GM21529 (cell line): ENCODE measurements around the gene AKAP13.
"Not testable (repeated sequence)": the region's sequence is repeated elsewhere in the genome, so short reads cannot be mapped to it uniquely, and the experiment has no call there.

Experiments
- ATAC-seq: cut with Tn5 transposase; IDR thresholded peaks from one replicate; pipeline ENCODE4 v1.9.1; 2021; ENCODE audit not compliant: unreplicated experiment

AKAP13 gene

DNA sequence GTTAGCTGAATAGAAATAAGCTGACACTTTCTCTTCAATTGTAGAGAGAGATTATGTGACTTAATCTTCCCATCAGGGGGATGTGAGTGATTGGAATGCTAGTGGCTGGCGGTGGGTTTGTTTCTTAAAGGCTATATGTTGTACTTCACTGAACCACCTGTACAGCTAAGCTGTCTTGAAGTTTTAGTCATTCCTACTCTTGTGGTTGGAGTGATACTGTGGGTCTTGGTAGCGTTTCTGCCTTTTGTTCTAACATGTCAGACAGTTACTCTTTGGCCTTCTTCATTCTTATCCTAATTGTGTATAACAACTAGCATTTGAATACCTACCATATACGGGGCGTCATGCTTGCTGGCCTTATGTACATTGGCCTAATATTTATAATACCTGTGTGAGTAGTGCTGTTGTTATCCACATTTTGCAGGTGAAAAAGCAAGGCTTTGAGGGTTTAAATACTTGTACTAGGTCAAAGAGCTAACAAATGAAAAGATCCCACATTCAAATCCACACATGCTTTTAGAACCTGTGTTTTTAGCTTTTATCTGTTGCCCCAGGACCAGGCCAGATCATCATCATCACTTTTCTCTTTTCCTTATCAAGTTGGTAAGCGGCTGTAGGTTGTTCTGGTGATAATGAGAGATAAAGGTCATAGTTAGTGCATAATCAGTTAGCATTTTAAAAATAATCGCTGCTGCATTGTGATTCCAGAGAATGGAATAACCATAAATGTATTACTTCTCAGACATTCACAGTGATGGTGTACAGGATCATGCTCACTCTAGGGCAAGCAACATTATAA is 50.2 kb downstream of the AKAP13 start:
- peak; percentile 99 for ATAC-seq

DNA sequence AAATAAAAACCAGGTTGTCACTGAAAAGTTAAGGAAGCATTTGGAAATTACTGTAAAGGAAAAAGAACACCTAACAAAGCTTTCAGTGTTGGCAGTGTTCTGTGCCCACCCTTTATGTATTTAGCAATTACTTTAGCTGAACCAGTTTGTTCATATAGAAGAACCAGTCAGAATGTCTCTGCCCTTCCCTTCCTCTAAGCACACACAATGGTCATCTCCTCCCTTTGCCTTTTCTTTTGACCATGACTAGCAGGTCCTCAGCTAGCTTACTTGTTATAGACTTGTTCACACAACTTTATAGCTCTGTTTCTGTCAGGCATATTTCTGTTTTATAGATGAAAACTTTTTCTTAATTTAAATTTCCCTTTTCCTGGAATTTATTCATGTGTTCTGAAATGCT is 59.6 kb downstream of the AKAP13 start:
- ATAC-seq, result no peak

DNA sequence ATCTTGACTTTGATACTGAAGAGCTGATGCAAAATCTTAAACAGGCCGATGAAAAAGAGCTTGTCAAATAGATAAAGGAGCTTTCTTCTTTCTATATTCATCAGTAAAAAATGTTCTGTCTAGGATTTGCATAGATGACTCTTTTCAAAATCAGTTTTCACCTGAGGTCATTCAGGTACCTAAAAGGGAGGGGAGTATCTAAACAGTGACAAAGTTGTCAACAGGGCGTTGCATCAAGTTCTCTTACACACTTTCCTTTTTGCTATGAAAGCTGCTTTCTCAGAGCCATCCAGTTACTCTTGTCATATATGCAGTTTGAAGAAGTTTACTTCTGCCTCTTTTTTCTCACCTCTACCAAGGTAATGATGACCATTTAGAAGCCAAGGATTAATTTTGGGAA is 60.0 kb downstream of the AKAP13 start:
- no peak for ATAC-seq

DNA sequence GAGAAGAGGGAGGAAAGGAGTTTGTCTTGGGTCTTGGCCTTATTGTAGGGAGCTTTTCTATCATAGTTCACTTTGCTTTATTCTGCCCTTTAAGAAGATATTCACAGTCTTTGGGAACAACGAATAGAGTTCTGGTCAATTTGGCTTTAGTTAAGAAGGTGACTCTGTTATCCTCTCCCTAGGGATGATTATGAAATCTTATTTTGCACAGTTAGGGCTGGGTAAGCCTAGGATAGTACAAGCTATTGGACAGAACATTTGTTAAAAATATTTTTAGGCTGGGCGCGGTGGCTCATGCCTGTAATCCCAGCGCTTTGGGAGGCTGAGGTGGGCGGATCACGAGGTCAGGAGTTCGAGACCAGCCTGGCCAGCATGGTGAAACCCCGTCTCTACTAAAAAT is 61.5 kb downstream of the AKAP13 start:
- not testable (repeated sequence) for ATAC-seq

DNA sequence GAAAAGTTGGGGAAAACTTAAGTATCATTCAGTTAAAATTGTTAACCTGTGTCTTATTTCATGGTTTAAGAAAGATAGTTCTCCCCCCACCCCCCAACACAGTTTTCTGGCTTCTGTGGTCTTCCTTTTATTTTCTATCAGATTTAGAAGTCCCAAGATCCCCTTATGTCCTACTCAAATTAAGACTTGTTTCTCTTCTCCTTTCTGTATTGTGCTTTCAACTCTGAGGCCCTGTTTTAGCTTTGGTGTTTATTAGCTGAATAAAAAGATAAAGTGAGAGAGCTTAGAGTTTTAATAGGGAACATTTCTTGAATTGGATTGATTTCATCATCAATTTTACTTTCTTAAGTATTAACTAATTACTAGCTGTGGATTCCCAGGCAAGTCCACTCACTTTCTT is 62.6 kb downstream of the AKAP13 start:
- peak; percentile 62 for ATAC-seq

DNA sequence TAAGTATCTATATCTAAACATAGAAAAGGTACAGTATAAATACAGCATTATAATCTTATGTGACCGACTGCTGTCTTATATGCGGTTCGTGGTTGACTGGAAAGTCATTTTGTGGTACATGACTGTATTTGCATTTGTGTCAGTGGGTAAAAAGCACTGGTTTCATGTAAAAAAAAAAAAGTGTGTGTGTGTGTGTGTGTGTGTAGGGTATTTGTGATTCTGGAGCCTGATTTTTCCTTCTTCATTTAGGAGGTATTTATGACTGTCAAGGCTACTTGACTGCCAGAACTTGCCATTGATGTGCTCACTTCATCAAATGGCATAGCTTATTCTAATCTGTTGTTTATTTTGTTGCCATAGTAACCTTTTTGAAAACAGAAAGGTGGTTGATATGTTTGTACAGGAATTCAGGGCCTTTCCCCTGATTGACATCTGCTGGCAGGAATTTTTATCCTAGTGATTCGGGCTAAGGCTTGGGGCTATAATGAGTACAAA is 63.2 kb downstream of the AKAP13 start:
- peak; percentile 77 for ATAC-seq

DNA sequence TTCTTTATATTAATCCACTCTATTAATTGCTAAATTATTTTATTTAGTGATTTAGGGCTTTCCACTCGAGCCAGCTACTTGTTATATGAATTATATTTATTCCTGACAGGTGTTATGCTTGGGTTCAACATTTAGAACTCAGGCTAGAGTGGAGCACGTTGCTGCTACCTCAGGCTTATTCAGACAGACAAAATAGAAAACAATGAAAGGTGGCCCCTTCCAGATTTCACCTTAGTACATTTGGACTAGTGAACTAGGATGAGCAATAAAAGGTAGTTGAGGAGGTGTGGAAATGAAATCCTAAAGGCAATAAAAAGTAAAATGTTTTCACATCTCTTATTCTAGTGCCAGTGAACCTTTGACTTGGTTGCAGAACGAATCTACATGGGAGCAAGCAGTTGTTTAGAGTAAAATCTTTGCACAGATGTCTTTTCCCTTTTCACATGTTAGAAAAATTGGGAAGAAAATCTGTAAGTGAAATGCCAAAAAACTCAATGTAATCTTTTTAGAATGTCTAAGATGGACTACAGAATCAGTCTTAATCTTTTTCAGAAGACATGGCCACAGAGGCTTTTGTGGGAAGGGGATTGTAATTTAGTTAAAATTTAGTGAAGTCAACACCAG is 63.8 kb downstream of the AKAP13 start:
- ATAC-seq, result no peak

DNA sequence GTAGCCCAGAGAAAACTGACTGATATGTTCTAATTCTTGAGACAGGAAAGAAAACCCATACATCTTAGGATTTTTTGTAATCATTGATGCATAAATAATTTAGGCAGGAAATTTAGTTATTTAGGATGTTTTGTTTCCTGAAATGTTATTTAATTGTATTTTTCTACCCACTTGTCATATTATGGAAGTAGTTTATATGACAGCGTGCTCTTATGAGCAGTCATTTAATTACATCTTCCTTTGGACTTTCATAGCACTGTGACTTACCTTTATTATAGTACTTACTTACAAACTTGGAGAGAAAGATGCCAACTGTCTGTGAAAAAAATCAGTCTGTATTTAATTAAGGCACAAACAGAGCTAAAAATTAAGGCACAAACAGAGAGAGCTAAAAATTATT is 65.0 kb downstream of the AKAP13 start:
- ATAC-seq, result no peak

DNA sequence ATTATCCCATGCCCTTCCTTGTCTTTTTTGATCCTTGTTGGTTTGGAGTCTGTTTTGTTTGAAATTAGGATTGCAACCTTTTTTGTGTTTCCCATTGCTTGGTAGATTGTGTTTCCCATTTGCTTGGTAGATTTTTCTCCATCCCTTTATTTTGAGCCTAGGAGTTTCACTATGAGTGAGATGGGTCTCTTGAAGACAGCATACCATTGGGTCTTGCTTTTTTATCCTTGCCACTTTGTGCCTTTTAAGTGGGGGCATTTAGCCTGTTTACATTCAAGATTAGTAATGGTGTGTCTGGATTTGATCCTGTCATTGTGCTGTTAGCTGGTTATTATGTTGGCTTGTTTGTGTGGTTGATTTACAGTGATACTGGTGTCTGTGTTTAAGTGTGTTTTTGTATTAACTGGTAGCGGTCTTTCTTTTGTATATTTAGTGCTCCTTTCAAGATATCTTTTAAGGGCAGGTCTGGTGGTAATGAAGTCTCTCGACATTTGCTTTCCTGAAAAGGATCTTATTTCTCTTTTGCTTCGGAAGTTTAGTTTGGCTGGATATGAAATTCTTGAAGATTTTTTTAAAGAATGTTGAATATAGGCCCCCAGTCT is 70.8 kb downstream of the AKAP13 start:
- no peak for ATAC-seq

DNA sequence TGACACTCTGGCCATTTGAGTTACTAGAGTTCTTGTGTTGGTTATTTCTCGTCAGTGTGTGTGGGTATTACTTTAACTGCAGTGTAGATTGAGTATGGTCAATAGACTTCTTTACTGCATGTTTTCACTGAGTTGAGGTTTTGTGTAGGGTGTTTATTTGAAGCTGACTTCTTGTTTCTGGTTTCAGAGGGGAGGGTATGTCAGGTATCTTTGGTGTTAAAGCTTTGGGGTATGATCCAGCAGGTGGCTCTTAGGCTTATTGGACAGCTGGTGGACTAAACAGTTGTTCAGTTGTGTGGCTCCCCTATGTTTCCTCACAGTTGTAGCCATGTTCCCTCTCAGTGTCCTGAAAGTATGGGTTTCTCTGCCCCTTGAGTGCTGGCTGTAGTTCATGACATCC is 72.0 kb downstream of the AKAP13 start:
- ATAC-seq, result no peak

DNA sequence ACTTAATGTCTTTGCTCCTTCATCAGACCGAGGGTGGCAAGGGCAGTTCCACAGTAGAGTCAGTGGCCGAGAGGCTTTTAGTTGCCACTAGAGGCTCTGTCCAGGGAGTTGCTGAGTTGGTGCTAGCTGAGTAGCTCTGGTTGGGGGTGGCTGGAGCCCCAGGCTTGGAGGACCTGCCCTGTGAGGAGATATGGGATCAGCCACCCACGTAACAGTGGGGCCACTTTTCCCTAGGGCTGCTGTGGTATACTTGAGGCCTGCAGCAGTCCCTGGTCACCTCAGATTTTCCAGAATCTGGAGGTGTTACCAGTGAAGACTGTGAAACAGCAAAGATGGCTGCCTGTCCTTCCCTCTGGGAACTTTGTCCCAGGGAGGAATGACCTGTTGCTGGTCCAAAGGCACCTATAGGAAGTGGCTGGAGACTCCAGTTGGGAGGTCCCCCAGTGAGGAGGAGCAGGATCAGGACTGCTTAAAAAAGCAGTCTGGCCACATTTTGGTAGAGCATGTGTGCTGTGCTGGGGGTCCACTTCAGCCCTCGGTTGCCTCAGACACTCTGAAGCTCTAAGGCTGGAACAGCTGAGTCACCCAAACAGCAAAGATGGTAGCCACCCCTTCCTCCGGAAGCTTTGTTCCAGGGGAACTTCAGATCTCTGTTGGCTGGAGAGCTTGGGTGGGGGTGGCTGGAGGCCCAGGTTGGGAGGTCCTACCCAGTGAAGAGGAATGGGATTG is 72.9 kb downstream of the AKAP13 start:
- no peak for ATAC-seq

DNA sequence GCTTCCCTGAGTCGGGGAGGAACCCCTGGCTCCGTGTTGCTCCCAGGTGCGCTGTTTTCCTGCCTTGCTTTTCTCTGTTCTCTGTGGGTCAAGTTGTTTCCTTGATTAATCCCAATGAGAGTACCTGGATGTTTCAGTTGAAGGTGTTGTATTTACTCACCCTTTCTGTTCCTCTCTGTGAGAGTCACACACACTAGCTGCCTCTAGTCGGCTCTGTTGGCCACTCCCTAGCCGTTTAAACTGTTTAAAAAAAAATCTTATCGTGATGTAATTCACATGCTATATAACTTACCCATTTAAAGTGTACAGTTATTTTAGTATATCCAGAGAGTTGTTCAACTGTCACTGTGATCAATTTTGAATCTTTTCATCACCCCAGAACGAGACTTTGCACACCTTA is 74.0 kb downstream of the AKAP13 start:
- ATAC-seq, result no peak

DNA sequence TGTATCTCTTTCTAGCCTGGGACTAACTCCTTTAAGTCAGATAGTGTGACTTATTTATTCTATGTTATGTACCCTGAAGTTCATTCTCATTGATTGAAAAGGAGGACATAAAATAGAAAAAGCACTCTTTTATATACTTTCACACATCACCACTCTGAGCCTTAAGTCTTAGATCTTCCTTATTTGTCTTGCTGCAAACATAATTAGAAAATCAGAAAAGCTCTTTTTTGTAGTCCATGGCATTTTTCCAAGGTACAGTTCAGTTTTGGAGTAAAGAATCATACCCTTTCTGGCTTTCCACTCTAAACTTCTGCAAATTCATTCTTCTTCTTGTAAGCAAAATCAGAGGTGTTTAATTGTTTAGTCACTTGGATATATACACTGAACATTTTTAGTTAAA is 75.5 kb downstream of the AKAP13 start:
- ATAC-seq, result no peak

DNA sequence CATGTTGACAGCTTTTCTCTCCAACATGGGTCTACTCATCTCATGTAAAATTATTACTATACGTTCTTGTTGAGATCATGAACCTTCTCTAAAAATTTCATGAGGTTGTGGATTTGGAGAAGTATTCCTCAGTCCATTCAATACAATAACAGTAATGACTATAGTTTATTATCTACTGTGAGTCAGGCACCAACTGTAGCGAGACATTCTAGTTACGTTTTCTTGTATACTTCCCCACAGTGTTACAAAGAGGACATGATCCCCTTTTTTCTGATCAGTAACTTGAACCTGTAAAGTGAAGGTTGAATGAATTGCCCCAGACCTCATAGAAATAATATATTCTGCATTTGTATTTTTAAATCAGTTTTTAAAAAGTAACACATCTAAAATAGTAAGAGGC is 76.4 kb downstream of the AKAP13 start:
- peak; percentile 37 for ATAC-seq

DNA sequence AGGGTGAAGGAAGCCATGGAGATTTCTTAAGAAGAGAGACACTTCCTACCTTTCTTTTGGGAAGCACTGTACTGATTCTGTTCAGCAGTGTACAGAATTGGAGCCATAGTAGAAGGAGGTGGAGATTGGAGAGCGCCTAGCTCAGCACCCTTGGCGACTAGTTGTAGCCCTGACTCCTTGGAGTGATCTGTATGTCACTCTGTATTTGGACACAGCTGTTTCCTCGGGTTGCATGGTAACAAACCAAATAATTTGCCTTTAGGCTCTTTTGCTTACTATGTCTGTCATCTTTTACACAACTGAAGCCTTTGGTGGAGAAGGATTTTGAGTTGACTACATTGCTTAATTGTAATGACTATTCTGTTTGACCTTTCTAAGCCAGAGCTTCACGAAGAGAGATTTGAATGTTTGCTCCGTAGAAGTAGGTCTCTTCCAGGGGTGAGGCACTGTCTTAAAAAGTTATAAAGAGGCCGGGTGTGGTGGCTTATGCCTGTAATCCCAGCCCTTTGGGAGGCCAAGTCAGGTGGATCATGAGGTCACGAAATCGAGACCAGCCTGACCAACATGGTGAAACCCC is 77.1 kb downstream of the AKAP13 start:
- peak; percentile 82 for ATAC-seq

DNA sequence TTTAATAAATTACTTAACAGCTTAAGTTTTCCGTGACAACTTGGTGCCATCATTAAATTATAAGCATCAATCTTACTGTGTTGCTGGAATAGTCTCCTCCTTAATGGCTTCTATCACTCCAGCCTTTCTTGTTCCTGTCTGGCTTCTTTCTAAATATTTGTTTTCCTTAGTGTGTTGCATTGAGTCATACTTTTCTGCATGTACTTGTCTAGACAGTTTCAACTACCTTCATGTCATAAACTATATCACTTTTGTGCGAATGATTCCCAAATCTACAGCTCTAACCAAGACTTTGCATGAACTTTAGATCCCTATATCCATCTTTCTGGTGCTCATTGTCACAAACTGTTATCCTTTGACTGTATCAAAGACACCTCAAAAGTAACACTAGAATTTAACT is 78.4 kb downstream of the AKAP13 start:
- ATAC-seq, result no peak

DNA sequence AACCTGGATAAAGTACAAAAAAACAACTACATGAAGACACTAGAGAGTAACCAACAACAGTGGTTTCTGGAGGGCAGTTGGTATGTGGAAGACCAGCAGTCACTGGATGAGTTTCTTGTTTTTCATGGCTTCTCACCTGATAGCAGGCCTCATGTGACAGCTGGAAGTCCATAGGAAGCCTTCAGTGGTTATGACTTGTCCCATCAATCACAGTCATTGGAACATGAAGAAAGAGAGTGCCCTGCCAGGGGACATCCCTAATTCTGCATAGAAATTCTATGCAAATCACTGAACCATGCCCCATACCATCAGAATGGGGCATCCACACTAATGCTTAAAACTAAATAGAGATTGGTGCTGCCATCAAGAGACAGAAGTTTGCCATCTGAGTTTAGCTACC is 81.6 kb downstream of the AKAP13 start:
- ATAC-seq, result no peak

DNA sequence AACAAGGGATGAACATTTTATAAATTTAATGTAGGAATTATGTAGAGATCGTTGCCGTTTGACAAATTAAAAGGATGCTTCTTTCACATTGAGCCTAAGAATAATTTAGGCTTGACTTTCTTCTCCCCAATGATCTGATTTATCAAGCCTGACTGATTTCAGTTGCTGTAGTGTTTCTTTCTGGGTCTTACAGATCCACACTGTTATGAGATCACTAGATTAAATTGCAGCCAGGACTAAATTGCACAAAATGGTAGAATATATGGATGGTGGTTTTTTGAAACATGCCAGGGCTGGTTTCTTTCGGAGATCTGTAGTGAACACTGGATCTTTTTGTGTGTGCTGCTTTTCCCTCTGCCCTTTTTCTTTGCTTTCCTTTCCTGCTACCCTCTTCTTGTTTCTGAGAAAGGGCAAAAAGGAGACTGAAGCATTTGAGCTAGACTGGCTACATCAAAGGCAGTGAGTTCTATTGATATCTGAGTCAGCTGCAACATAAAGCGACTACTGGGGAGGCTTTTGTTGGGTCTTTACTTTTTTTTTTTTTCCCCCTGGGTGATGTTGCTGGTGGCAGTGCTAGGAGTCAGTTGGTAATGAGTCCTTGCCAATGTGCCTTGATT is 83.0 kb downstream of the AKAP13 start:
- no peak for ATAC-seq

DNA sequence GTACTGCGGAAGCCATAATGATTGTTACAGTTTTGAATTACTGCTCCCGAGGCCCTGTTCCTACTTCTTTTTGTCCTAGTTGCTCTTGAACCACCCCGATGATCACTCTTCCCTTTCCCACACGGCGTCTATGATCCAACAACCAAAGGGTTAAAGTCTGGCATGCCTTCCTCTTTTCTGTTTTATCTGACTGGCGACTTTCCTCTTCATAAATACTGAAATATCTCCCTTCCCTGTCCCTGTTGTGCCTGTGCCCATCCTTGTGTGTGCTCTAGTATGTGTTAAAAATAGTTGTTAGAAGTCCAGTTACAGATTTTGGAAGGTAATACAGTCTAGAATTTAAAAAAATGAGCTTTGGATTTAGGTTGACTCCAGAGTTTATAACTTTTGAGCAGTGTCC is 83.6 kb downstream of the AKAP13 start:
- ATAC-seq, result no peak

DNA sequence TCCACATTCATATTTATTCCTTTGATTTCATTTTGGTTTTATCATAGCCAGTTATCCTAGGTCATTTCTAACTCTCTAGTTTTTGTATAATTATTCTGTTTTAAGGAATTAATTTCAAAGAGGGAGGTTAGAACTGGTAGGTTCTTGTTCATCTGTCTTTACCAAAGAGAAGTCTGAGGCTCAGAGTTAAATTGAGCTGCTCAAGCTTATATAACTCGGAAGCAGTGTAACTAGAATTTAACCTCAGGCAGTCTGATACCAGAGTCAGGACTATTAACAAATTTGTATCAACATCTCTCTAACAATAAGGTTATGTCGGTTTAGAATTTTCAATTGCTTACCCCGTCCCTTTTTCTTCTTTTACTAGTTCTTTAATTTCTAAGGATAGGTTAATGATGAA is 84.1 kb downstream of the AKAP13 start:
- ATAC-seq, result no peak
